H9 (cell line): ENCODE data around the gene ADSL. TPM values are rescaled to one million over a fixed set of nuclear protein-coding genes. Genes with fewer than 3 reads are reported as not detected.
A peak's percentile ranks its signal among the peaks of the same experiment; 100 is the strongest.

ENCODE experiments used
- DNase-seq: peaks from one replicate; pipeline ENCODE4 v3.0.0-alpha.2; 2017
- H2AFZ ChIP-seq: one replicate; pipeline ENCODE4 v1.6.1; 2013; ENCODE audit warnings: mild to moderate bottlenecking, low read length, control low read depth, moderate library complexity
- H2AK5ac ChIP-seq: 2 replicates; pipeline ENCODE4 v1.6.1; 2013; ENCODE audit warnings: low read length, control low read depth, mixed read lengths; ENCODE audit not compliant: insufficient read length
- H2BK120ac ChIP-seq: one replicate; pipeline ENCODE4 v1.6.1; 2013; ENCODE audit warnings: low read depth, mild to moderate bottlenecking, low read length, control low read depth, inconsistent platforms; ENCODE audit not compliant: poor library complexity, severe bottlenecking
- H2BK12ac ChIP-seq: 2 replicates; pipeline ENCODE4 v1.6.1; 2013; ENCODE audit warnings: low read length, control low read depth, mixed read lengths, low read depth; ENCODE audit not compliant: insufficient read length
- H2BK15ac ChIP-seq: 2 replicates; pipeline ENCODE4 v1.6.1; 2013; ENCODE audit warnings: low read depth, low read length, control low read depth
- H2BK20ac ChIP-seq: one replicate; pipeline ENCODE4 v1.6.1; 2013; ENCODE audit warnings: low read depth, mild to moderate bottlenecking, low read length, control low read depth, inconsistent platforms; ENCODE audit not compliant: poor library complexity, severe bottlenecking
- H2BK5ac ChIP-seq: 2 replicates; pipeline ENCODE4 v1.6.1; 2013; ENCODE audit warnings: low read length, control low read depth, mixed read lengths; ENCODE audit not compliant: insufficient read length
- H3K14ac ChIP-seq: 2 replicates; pipeline ENCODE4 v1.6.1; 2013; ENCODE audit warnings: low read length, control low read depth; ENCODE audit not compliant: insufficient read depth
- H3K18ac ChIP-seq: 2 replicates; pipeline ENCODE4 v1.6.1; 2013; ENCODE audit warnings: low read depth, mild to moderate bottlenecking, mixed read lengths, low read length, control low read depth; ENCODE audit not compliant: insufficient read length
- H3K23ac ChIP-seq: 2 replicates; pipeline ENCODE4 v1.6.1; 2013; ENCODE audit warnings: low read length, control low read depth, mixed read lengths, low read depth; ENCODE audit not compliant: insufficient read length
- H3K23me2 ChIP-seq: 2 replicates; pipeline ENCODE4 v1.6.1; 2013; ENCODE audit warnings: low read depth, mild to moderate bottlenecking, mixed read lengths, low read length, control low read depth; ENCODE audit not compliant: insufficient read length, poor library complexity, severe bottlenecking
- H3K27ac ChIP-seq: 2 replicates; pipeline ENCODE4 v1.5.1; 2013; ENCODE audit warnings: low read length, control low read depth, mixed read lengths, low read depth; ENCODE audit not compliant: insufficient read length
- H3K27me3 ChIP-seq: 2 replicates; pipeline ENCODE4 v1.6.1; 2013; ENCODE audit warnings: low read length, control low read depth, inconsistent platforms; ENCODE audit not compliant: insufficient read depth
- H3K4ac ChIP-seq: 2 replicates; pipeline ENCODE4 v1.6.1; 2013; ENCODE audit warnings: low read depth, mild to moderate bottlenecking, control low read depth, inconsistent platforms, low read length, moderate library complexity
- H3K4me1 ChIP-seq: 2 replicates; pipeline ENCODE4 v1.6.1; 2013; ENCODE audit warnings: low read length, control low read depth, inconsistent platforms; ENCODE audit not compliant: insufficient read depth
- H3K4me2 ChIP-seq: 2 replicates; pipeline ENCODE4 v1.6.1; 2013; ENCODE audit warnings: low read length, control low read depth, mixed read lengths; ENCODE audit not compliant: insufficient read length, insufficient read depth
- H3K56ac ChIP-seq: 2 replicates; pipeline ENCODE4 v1.6.1; 2013; ENCODE audit warnings: low read depth, mild to moderate bottlenecking, mixed read lengths, low read length, control low read depth; ENCODE audit not compliant: insufficient read length
- H3K79me1 ChIP-seq: 2 replicates; pipeline ENCODE4 v1.6.1; 2013; ENCODE audit warnings: low read depth, mild to moderate bottlenecking, moderate library complexity, low read length, control low read depth, inconsistent platforms; ENCODE audit not compliant: insufficient read depth, poor library complexity, severe bottlenecking
- H3K79me2 ChIP-seq: 2 replicates; pipeline ENCODE4 v1.6.1; 2013; ENCODE audit warnings: low read length, control low read depth, inconsistent platforms; ENCODE audit not compliant: insufficient read depth
- H3K9ac ChIP-seq: 2 replicates; pipeline ENCODE4 v1.6.1; 2013; ENCODE audit warnings: low read length, control low read depth, mixed read lengths; ENCODE audit not compliant: insufficient read length; ENCODE audit errors: extremely low read depth
- H3K9me3 ChIP-seq: one replicate; pipeline ENCODE4 v1.6.1; 2013; ENCODE audit warnings: low read depth, low read length, inconsistent platforms; ENCODE audit not compliant: control insufficient read depth
- H3T11ph ChIP-seq: one replicate; pipeline ENCODE4 v1.6.1; 2013; ENCODE audit warnings: mild to moderate bottlenecking, low read length, control low read depth, inconsistent platforms
- H4K20me1 ChIP-seq: one replicate; pipeline ENCODE4 v1.6.1; 2013; ENCODE audit not compliant: control insufficient read depth, insufficient read length, insufficient read depth
- H4K5ac ChIP-seq: 2 replicates; pipeline ENCODE4 v1.6.1; 2013; ENCODE audit warnings: low read depth, mild to moderate bottlenecking, mixed read lengths, low read length, control low read depth; ENCODE audit not compliant: insufficient read length
- H4K8ac ChIP-seq: replicated peaks from 2 replicates; pipeline ENCODE4 v1.6.1; 2013; ENCODE audit warnings: low read length, control low read depth, mixed read lengths, low read depth; ENCODE audit not compliant: insufficient read length
- H4K91ac ChIP-seq: 2 replicates; pipeline ENCODE4 v1.6.1; 2013; ENCODE audit warnings: low read depth, mild to moderate bottlenecking, moderate library complexity, mixed read lengths, low read length, control low read depth; ENCODE audit not compliant: insufficient read length
- H3K27ac Mint-ChIP-seq, 3 experiments: 2 replicates in 2 of 3; 3 replicates in 1 of 3; pipeline ENCODE4 v1.8.0; 2020 to 2021; ENCODE audit warnings: mixed read lengths in 3 of 3, mild to moderate bottlenecking in 1 of 3, moderate library complexity in 1 of 3
- H3K27me3 Mint-ChIP-seq: 2 replicates; pipeline ENCODE4 v1.8.0; 2021; ENCODE audit warnings: low read depth, mild to moderate bottlenecking, moderate library complexity, mixed read lengths
- H3K36me3 Mint-ChIP-seq, 3 experiments: 2 replicates in 2 of 3; 3 replicates in 1 of 3; pipeline ENCODE4 v1.8.0; 2020 to 2021; ENCODE audit warnings: low read depth in 3 of 3, mixed read lengths in 3 of 3; ENCODE audit not compliant: insufficient read depth in 1 of 3
- H3K4me1 Mint-ChIP-seq, 2 experiments: 2 replicates each; pipeline ENCODE4 v1.8.0; 2020; ENCODE audit warnings: mixed read lengths in 2 of 2
- H3K4me3 Mint-ChIP-seq, 2 experiments: 2 replicates in 1 of 2; 3 replicates in 1 of 2; pipeline ENCODE4 v1.8.0; 2020 to 2021; ENCODE audit warnings: mild to moderate bottlenecking in 2 of 2, mixed read lengths in 2 of 2, moderate library complexity in 1 of 2
- H3K9me3 Mint-ChIP-seq, 2 experiments: 2 replicates in 1 of 2; 3 replicates in 1 of 2; pipeline ENCODE4 v1.8.0; 2020; ENCODE audit warnings: mild to moderate bottlenecking in 2 of 2, mixed read lengths in 2 of 2, moderate library complexity in 1 of 2
- WGBS: extraction: QIAGEN DNeasy Blood & Tissue Kit; methylation state at CpG from one replicate; pipeline ENCODE4 v1.1.7; 2013; ENCODE audit warnings: missing lambda C conversion rate, low lambda C conversion rate, mixed read lengths; ENCODE audit not compliant: insufficient read length; ENCODE audit errors: extremely low coverage; 5-methylcytosine and 5-hydroxymethylcytosine counted together
- total RNA-seq: library from RNA; stranded (reverse); gene quantifications from 2 replicates; pipeline ENCODE4 v1.2.1, GENCODE V29; 2021
- TF ChIP-seq, protein P1 (sequence below): fragments of 200-600 bp; sonication (generic); conservative IDR thresholded peaks from 3 replicates; pipeline ENCODE4 v1.8.0; 2021; ENCODE audit warnings: antibody characterized with exemption, mild to moderate bottlenecking

ADSL gene
- total RNA-seq, 1 experiment from 2014 or later: 175 TPM

DNA sequence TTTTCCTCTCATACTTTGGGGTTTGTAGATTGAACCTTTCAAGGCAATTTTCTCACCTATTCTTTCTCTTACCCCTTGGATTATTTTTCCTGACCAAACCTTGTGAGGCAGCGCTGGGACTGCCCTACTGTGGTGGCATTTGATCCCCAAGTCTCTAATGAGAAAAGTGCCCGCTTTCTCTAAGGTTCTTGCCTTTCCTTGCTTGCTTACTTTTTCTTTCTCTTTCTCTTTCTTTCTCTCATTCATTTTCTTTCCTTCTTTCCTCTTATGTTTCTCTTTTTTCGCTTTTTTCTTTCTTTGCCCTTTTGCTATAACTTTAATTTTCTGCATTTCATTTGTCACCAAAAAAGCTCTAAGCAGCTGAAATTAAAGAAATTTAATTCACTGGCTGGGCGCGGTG, 40.7 kb upstream of the ADSL start:
- no CpG with 5 or more reads among the region's 5 CpGs for WGBS
- Mint-ChIP-seq H3K36me3 (peaks cover 29 to 69% (median 52%) of the 10 kb centered on the region in 3 experiments; a peak in 6 of 7 replicates), H3K4me1 (no peaks in the 10 kb centered on the region)

More for the DNA sequence above, 40.7 kb upstream of the ADSL start:
- TF ChIP-seq, protein P1, sequence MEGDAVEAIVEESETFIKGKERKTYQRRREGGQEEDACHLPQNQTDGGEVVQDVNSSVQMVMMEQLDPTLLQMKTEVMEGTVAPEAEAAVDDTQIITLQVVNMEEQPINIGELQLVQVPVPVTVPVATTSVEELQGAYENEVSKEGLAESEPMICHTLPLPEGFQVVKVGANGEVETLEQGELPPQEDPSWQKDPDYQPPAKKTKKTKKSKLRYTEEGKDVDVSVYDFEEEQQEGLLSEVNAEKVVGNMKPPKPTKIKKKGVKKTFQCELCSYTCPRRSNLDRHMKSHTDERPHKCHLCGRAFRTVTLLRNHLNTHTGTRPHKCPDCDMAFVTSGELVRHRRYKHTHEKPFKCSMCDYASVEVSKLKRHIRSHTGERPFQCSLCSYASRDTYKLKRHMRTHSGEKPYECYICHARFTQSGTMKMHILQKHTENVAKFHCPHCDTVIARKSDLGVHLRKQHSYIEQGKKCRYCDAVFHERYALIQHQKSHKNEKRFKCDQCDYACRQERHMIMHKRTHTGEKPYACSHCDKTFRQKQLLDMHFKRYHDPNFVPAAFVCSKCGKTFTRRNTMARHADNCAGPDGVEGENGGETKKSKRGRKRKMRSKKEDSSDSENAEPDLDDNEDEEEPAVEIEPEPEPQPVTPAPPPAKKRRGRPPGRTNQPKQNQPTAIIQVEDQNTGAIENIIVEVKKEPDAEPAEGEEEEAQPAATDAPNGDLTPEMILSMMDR: no peak
- no peak overlapping the region for H3K9ac ChIP-seq
- no peak overlapping the region for H3T11ph ChIP-seq
- H3K4me3 Mint-ChIP-seq: no peak overlapping the region
- no peak overlapping the region for H4K8ac ChIP-seq
- H2BK15ac ChIP-seq: no peak overlapping the region
- no peak overlapping the region for H3K14ac ChIP-seq
- H3K27me3 ChIP-seq: no peaks in the 10 kb centered on the region
- no peak for DNase-seq
- H2BK12ac ChIP-seq: no peak overlapping the region
- no peak overlapping the region for H3K27ac ChIP-seq
- H3K23me2 ChIP-seq: no peaks in the 10 kb centered on the region
- H3K9me3 ChIP-seq: no peaks in the 10 kb centered on the region
- no peak overlapping the region for H2AK5ac ChIP-seq
- no peak overlapping the region for H2AFZ ChIP-seq
- H2BK120ac ChIP-seq: no peak overlapping the region
- no peak overlapping the region for H4K5ac ChIP-seq
- H3K79me2 ChIP-seq: no peaks in the 10 kb centered on the region
- H4K20me1 ChIP-seq: no peaks in the 10 kb centered on the region
- no peaks in the 10 kb centered on the region for H3K9me3 Mint-ChIP-seq
- H3K4ac ChIP-seq: no peak overlapping the region
- H3K56ac ChIP-seq: no peak overlapping the region
- no peak overlapping the region for H3K18ac ChIP-seq
- H4K91ac ChIP-seq: no peak overlapping the region
- no peaks in the 10 kb centered on the region for H3K79me1 ChIP-seq
- H3K27ac Mint-ChIP-seq: peak overlapping the region in 1 of 3 experiments; percentile 53; a peak in 3 of 7 replicates
- H3K4me1 ChIP-seq: no peaks in the 10 kb centered on the region
- no peak overlapping the region for H2BK5ac ChIP-seq
- no peak overlapping the region for H3K23ac ChIP-seq
- no peaks in the 10 kb centered on the region for H3K27me3 Mint-ChIP-seq
- no peak overlapping the region for H3K4me2 ChIP-seq
- no peak overlapping the region for H2BK20ac ChIP-seq
